Colonic mucosa (tissue), 4 donors: Measurements from ENCODE around the gene HIVEP2. TPM values are rescaled to one million over a fixed set of nuclear protein-coding genes. Genes with fewer than 3 reads are reported as not detected.

ENCODE experiments used
- DNase-seq: peaks from one replicate; pipeline ENCODE4 v3.0.0-alpha.2; 2020
- H3K27ac ChIP-seq: fragments of 200-600 bp; one replicate; pipeline ENCODE4 v1.8.0; 2021
- H3K27me3 ChIP-seq: fragments of 200-600 bp; one replicate; pipeline ENCODE4 v1.8.0; 2021
- H3K36me3 ChIP-seq: fragments of 200-600 bp; one replicate; pipeline ENCODE4 v1.8.0; 2021
- H3K4me1 ChIP-seq: fragments of 200-600 bp; one replicate; pipeline ENCODE4 v1.8.0; 2021; ENCODE audit warnings: mild to moderate bottlenecking
- H3K4me3 ChIP-seq: fragments of 200-600 bp; one replicate; pipeline ENCODE4 v1.8.0; 2021
- H3K9ac ChIP-seq, 2 donors: one replicate each; pipeline ENCODE4 v1.7.0; 2013; ENCODE audit warnings: control low read depth in 2 of 2, low read depth in 2 of 2, low read length in 2 of 2
- H3K9me3 ChIP-seq: fragments of 200-600 bp; one replicate; pipeline ENCODE4 v1.8.0; 2021
- intact Hi-C: fragments of 100-400 bp; cut with DNase I; formaldehyde crosslinking; loops from one replicate; pipeline ENCODE4 v1.14.1; 2022
- total RNA-seq, 2 donors: library from RNA; stranded (reverse); fragmentation: NEBNext Ultra II Directional in 1 of 2; extraction: Animal tissue kit (Norgen Biotek cat#: 25700) in 1 of 2; gene quantifications; one replicate each; pipeline ENCODE4 v1.2.1, GENCODE V29; 2021
- TF ChIP-seq, protein P1 (sequence below): fragments of 200-600 bp; IDR thresholded peaks from one replicate; pipeline ENCODE4 v1.8.0; 2022; ENCODE audit warnings: antibody characterized with exemption, mild to moderate bottlenecking
- donor health status: healthy.
- donor health status: DM: no; HTN: no; CAD: no.
- donor health status: DM: no; HTN: no; CAD: no.

The HIVEP2 gene
- total RNA-seq, 2 donors from 2014 or later, result 5.3 to 15.2 TPM

DNA sequence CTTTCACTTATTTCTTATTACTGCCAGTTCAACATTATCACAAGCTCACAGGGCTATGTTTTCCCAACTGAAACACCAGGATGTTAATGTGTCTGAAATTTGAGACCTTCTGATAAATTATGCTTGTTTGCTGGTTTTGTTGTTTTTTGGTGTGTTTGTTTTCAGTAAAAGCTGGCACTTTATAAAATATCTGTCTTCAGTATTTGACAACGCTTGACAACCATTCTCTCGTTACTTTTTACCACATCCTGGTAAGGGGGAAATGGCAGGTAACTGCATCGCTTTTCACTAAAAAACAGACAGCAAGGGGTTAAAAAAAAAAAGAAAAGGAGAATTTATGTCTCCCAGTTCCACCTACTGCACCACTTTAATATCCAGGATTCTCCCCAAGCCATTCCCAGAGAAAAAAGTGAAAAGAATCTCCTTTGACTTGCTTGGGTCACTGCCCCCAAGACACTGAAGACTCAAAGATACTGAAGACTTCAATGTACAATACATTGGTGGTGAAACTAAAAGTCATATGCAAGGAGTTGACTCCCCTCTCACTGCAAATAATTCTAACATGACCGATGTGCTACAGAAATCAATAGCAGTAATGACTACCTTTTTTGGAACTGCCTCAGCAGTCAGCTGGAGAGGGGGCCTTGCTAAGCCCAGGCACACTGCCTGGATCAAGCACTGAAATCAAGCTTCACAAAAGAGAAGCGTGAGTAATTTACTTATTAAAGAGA, 88.9 kb downstream of the HIVEP2 start:
- no peaks in the 10 kb centered on the region for H3K27me3 ChIP-seq
- peak overlapping the region; percentile 30 for H3K27ac ChIP-seq
- peaks cover 11% of the 10 kb centered on the region for H3K4me1 ChIP-seq
- intact Hi-C loops, result no loop called here
- TF ChIP-seq, protein P1, sequence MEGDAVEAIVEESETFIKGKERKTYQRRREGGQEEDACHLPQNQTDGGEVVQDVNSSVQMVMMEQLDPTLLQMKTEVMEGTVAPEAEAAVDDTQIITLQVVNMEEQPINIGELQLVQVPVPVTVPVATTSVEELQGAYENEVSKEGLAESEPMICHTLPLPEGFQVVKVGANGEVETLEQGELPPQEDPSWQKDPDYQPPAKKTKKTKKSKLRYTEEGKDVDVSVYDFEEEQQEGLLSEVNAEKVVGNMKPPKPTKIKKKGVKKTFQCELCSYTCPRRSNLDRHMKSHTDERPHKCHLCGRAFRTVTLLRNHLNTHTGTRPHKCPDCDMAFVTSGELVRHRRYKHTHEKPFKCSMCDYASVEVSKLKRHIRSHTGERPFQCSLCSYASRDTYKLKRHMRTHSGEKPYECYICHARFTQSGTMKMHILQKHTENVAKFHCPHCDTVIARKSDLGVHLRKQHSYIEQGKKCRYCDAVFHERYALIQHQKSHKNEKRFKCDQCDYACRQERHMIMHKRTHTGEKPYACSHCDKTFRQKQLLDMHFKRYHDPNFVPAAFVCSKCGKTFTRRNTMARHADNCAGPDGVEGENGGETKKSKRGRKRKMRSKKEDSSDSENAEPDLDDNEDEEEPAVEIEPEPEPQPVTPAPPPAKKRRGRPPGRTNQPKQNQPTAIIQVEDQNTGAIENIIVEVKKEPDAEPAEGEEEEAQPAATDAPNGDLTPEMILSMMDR, result no peak
- no peak overlapping the region for H3K4me3 ChIP-seq
- H3K9me3 ChIP-seq, result no peaks in the 10 kb centered on the region
- H3K36me3 ChIP-seq, result no peaks in the 10 kb centered on the region
- no peak overlapping the region for H3K9ac ChIP-seq
- DNase-seq, result no peak

GRCh38 chr6:142854589-142855488, 90.1 kb downstream of the HIVEP2 start:
- Histone ChIP-seq H3K9ac (no peak overlapping the region), H3K27ac (no peak overlapping the region), H3K9me3 (no peaks in the 10 kb centered on the region), H3K36me3 (no peaks in the 10 kb centered on the region), H3K4me1 (peaks cover 11% of the 10 kb centered on the region), H3K4me3 (no peak overlapping the region), H3K27me3 (no peaks in the 10 kb centered on the region)
- intact Hi-C loops, result no loop called here
- TF ChIP-seq, protein P1, result no peak
- no peak for DNase-seq

GRCh38 chr6:142853244-142854180, 91.5 kb downstream of the HIVEP2 start:
- intact Hi-C loops, result no loop called here
- H3K9ac ChIP-seq, result no peak overlapping the region
- H3K9me3 ChIP-seq, result no peaks in the 10 kb centered on the region
- H3K4me1 ChIP-seq, result peaks cover 19% of the 10 kb centered on the region
- H3K27ac ChIP-seq, result peak overlapping the region; percentile 0
- TF ChIP-seq, protein P1, result no peak
- no peaks in the 10 kb centered on the region for H3K27me3 ChIP-seq
- no peak overlapping the region for H3K4me3 ChIP-seq
- H3K36me3 ChIP-seq, result no peaks in the 10 kb centered on the region
- no peak for DNase-seq

GRCh38 chr6:142851601-142852000, 93.4 kb downstream of the HIVEP2 start:
- Histone ChIP-seq H3K27ac (no peak overlapping the region), H3K27me3 (no peaks in the 10 kb centered on the region), H3K4me3 (no peak overlapping the region), H3K9me3 (no peaks in the 10 kb centered on the region), H3K9ac (no peak overlapping the region), H3K36me3 (no peaks in the 10 kb centered on the region), H3K4me1 (peaks cover 19% of the 10 kb centered on the region)
- DNase-seq, result no peak
- intact Hi-C loops, result no loop called here
- TF ChIP-seq, protein P1, result no peak
